Hepatocyte (in vitro differentiated cells): ENCODE results near the gene KPNB1.

Experiments
- CTCF ChIP-seq: fragments of 200-600 bp; sonication (generic); IDR thresholded peaks from 2 replicates; pipeline ENCODE4 v1.5.1; 2016; ENCODE audit warnings: antibody characterized with exemption, mild to moderate bottlenecking; ENCODE audit not compliant: poor library complexity
- EZH2 ChIP-seq: fragments of 200-600 bp; sonication (generic); IDR thresholded peaks from 2 replicates; pipeline ENCODE4 v1.6.1; 2016; ENCODE audit warnings: antibody characterized with exemption, mild to moderate bottlenecking, borderline replicate concordance
- EZH2phosphoT487 ChIP-seq: fragments of 200-600 bp; sonication (generic); IDR thresholded peaks from one replicate; pipeline ENCODE4 v1.6.1; 2018; ENCODE audit warnings: antibody characterized with exemption, mild to moderate bottlenecking, low read depth, moderate library complexity; ENCODE audit not compliant: unreplicated experiment, severe bottlenecking

- no peak for TF ChIP-seq CTCF
- no peak for TF ChIP-seq EZH2
- no peak for TF ChIP-seq EZH2phosphoT487
Measured at GRCh38 chr17:47695429-47696376, 46.0 kb downstream of the KPNB1 start.
